Transverse colon (tissue), 4 donors: Measurements from ENCODE around the gene DNAJC7.

Experiments used
- CTCF ChIP-seq, 5 experiments: fragments of 200-600 bp in 3 of 5; fragments of 450-650 bp in 2 of 5; sonication (generic) in 3 of 5; IDR thresholded peaks; 1 replicate in 2 of 5; 2 replicates in 3 of 5; pipeline ENCODE4 v1.5.1; 2016 to 2017; ENCODE audit warnings: antibody characterized with exemption in 5 of 5, inconsistent platforms in 3 of 5, mild to moderate bottlenecking in 2 of 5, moderate library complexity in 1 of 5
- EP300 ChIP-seq: sonication (generic); formaldehyde crosslinking; IDR thresholded peaks from one replicate; pipeline ENCODE4 v1.6.1; 2017; ENCODE audit warnings: antibody characterized with exemption, low read depth
- POLR2A ChIP-seq: fragments of 450-650 bp; IDR thresholded peaks from one replicate; pipeline ENCODE4 v1.6.1; 2016; ENCODE audit warnings: antibody characterized with exemption, mild to moderate bottlenecking, moderate library complexity
- POLR2AphosphoS5 ChIP-seq, 3 donors: sonication (generic); formaldehyde crosslinking; IDR thresholded peaks; one replicate each; pipeline ENCODE4 v1.6.1; 2016; ENCODE audit warnings: antibody characterized with exemption in 3 of 3

- no peak for TF ChIP-seq POLR2A
- peak in 1 of 3 donors; percentile 4 for TF ChIP-seq POLR2AphosphoS5 (IDR thresholded peaks at IDR 0.05)
- no peak for TF ChIP-seq EP300
- TF ChIP-seq CTCF (IDR thresholded peaks at IDR 0.05) = no peak
Measured at GRCh38 chr17:41967921-41968578, 49.2 kb downstream of the DNAJC7 start.
